Activated naive CD4-positive, alpha-beta T cell (primary cell): ENCODE results near the gene IGFN1.
"Not testable (repeated sequence)": the region's sequence is repeated elsewhere in the genome, so short reads cannot be mapped to it uniquely, and the experiment has no call there.

Source experiments
- DNase-seq, 4 experiments: peaks; one replicate each; lab custom pipeline; 2025; lab: John Stamatoyannopoulos, UW

Gene IGFN1

GRCh38 chr1:201190624-201191051, at the start of gene IGFN1:
Gene IGFN1 (plus strand): TSS chr1:201190824. CDS start chr1:201193294, 2,470 bp downstream.
- DNase-seq = no peak

GRCh38 chr1:201140941-201141260, 49.7 kb upstream of the IGFN1 start:
- no peak for DNase-seq

- DNase-seq = no peak
Observed at GRCh38 chr1:201141418-201141817, 49.2 kb upstream of the IGFN1 start.

- no peak for DNase-seq
Observed at GRCh38 chr1:201142011-201142848, 48.4 kb upstream of the IGFN1 start.

- DNase-seq = no peak
Observed at GRCh38 chr1:201142849-201143725, 47.5 kb upstream of the IGFN1 start.

- no peak for DNase-seq
Observed at GRCh38 chr1:201143726-201144635, 46.6 kb upstream of the IGFN1 start.

GRCh38 chr1:201144701-201145100, 45.9 kb upstream of the IGFN1 start:
- no peak for DNase-seq

- DNase-seq = no peak
Observed at GRCh38 chr1:201145132-201145531, 45.5 kb upstream of the IGFN1 start.

- no peak for DNase-seq
Observed at GRCh38 chr1:201145816-201146215, 44.8 kb upstream of the IGFN1 start.

- DNase-seq = no peak
Observed at GRCh38 chr1:201146626-201147390, 43.8 kb upstream of the IGFN1 start.

GRCh38 chr1:201147396-201148015, 43.1 kb upstream of the IGFN1 start:
- no peak for DNase-seq

GRCh38 chr1:201149400-201149799, 41.2 kb upstream of the IGFN1 start:
- DNase-seq = no peak

- no peak for DNase-seq
Observed at GRCh38 chr1:201153474-201154388, 36.9 kb upstream of the IGFN1 start.

GRCh38 chr1:201154389-201155165, 36.0 kb upstream of the IGFN1 start, which contains the start of gene TMEM9:
Gene TMEM9 (minus strand): TSS chr1:201154474. CDS start chr1:201153923, 551 bp downstream.
- DNase-seq = peak; percentile 98 to 99 (median 98)

GRCh38 chr1:201155354-201155753, 35.3 kb upstream of the IGFN1 start:
- no peak for DNase-seq

GRCh38 chr1:201156346-201156745, 34.3 kb upstream of the IGFN1 start:
- no peak for DNase-seq

- no peak for DNase-seq
Observed at GRCh38 chr1:201156819-201157218, 33.8 kb upstream of the IGFN1 start.

- no peak for DNase-seq
Observed at GRCh38 chr1:201157949-201158348, 32.7 kb upstream of the IGFN1 start.

GRCh38 chr1:201163036-201163435, 27.6 kb upstream of the IGFN1 start:
- DNase-seq = not testable (repeated sequence)
